Transverse colon (tissue), 4 donors: ENCODE results near the gene LIX1L.

Experiments
- CTCF ChIP-seq, 5 experiments: fragments of 200-600 bp in 3 of 5; fragments of 450-650 bp in 2 of 5; sonication (generic) in 3 of 5; IDR thresholded peaks; 1 replicate in 2 of 5; 2 replicates in 3 of 5; pipeline ENCODE4 v1.5.1; 2016 to 2017; ENCODE audit warnings: antibody characterized with exemption in 5 of 5, inconsistent platforms in 3 of 5, mild to moderate bottlenecking in 2 of 5, moderate library complexity in 1 of 5
- POLR2A ChIP-seq: fragments of 450-650 bp; IDR thresholded peaks from one replicate; pipeline ENCODE4 v1.6.1; 2016; ENCODE audit warnings: antibody characterized with exemption, mild to moderate bottlenecking, moderate library complexity
- POLR2AphosphoS5 ChIP-seq, 3 donors: sonication (generic); formaldehyde crosslinking; IDR thresholded peaks; one replicate each; pipeline ENCODE4 v1.6.1; 2016; ENCODE audit warnings: antibody characterized with exemption in 3 of 3

- TF ChIP-seq CTCF (IDR thresholded peaks at IDR 0.05) (no peak), POLR2A (no peak), POLR2AphosphoS5 (IDR thresholded peaks at IDR 0.05) (no peak)
Measured at GRCh38 chr1:145936247-145936646, 21.6 kb downstream of the LIX1L start.
